ENCODE data around the gene TMEM30B.

TMEM30B gene

GRCh38 chr14:61250063-61250462 lies 31.1 kb downstream of the TMEM30B start (continued):
- TF ChIP-seq ZNF560 (tag by site-specific recombination; IDR thresholded peaks at IDR 0.05; ENCODE audit: borderline replicate concordance): 0 out of 2 replicates have a peak, but pooled peaks have one; percentile 30
- TF ChIP-seq ZNF426 (tag by site-specific recombination; IDR thresholded peaks at IDR 0.05): peak; percentile 84
- TF ChIP-seq, protein P1, sequence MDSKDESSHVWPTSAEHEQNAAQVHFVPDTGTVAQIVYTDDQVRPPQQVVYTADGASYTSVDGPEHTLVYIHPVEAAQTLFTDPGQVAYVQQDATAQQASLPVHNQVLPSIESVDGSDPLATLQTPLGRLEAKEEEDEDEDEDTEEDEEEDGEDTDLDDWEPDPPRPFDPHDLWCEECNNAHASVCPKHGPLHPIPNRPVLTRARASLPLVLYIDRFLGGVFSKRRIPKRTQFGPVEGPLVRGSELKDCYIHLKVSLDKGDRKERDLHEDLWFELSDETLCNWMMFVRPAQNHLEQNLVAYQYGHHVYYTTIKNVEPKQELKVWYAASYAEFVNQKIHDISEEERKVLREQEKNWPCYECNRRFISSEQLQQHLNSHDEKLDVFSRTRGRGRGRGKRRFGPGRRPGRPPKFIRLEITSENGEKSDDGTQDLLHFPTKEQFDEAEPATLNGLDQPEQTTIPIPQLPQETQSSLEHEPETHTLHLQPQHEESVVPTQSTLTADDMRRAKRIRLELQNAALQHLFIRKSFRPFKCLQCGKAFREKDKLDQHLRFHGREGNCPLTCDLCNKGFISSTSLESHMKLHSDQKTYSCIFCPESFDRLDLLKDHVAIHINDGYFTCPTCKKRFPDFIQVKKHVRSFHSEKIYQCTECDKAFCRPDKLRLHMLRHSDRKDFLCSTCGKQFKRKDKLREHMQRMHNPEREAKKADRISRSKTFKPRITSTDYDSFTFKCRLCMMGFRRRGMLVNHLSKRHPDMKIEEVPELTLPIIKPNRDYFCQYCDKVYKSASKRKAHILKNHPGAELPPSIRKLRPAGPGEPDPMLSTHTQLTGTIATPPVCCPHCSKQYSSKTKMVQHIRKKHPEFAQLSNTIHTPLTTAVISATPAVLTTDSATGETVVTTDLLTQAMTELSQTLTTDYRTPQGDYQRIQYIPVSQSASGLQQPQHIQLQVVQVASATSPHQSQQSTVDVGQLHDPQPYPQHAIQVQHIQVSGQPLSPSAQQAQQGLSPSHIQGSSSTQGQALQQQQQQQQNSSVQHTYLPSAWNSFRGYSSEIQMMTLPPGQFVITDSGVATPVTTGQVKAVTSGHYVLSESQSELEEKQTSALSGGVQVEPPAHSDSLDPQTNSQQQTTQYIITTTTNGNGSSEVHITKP (tag by site-specific recombination; IDR thresholded peaks at IDR 0.05): no peak
- no peak for TF ChIP-seq ZIC2 (tag by site-specific recombination; IDR thresholded peaks at IDR 0.05)
- no peak for TF ChIP-seq ZNF837 (tag by site-specific recombination; IDR thresholded peaks at IDR 0.05)
- TF ChIP-seq ZNF174 (tag by site-specific recombination; IDR thresholded peaks at IDR 0.05): no peak
- TF ChIP-seq KLF10 (tag by site-specific recombination; IDR thresholded peaks at IDR 0.05): no peak
- TF ChIP-seq IKZF3 (tag by site-specific recombination; IDR thresholded peaks at IDR 0.05): no peak
- TF ChIP-seq ZNF544 (tag by site-specific recombination; IDR thresholded peaks at IDR 0.05): no peak
- no peak for TF ChIP-seq ZNF223 (tag by site-specific recombination; IDR thresholded peaks at IDR 0.05)
- no peak for TF ChIP-seq ZNF624 (tag by site-specific recombination; IDR thresholded peaks at IDR 0.05)
- no peak for TF ChIP-seq ZNF274 (IDR thresholded peaks at IDR 0.05; ENCODE audit: low read length)
- no peak for TF ChIP-seq ZNF274 (tag by site-specific recombination; IDR thresholded peaks at IDR 0.05; ENCODE audit: borderline replicate concordance)
- TF ChIP-seq TRIM28 (IDR thresholded peaks at IDR 0.05; ENCODE audit: borderline replicate concordance, low read length): no peak
- TF ChIP-seq ZNF580 (tag by site-specific recombination; IDR thresholded peaks at IDR 0.05): no peak
- TF ChIP-seq ZNF292 (tag by site-specific recombination; IDR thresholded peaks at IDR 0.05; ENCODE audit: borderline replicate concordance, low read depth): no peak
- no peak for TF ChIP-seq ZNF48 (tag by site-specific recombination; IDR thresholded peaks at IDR 0.05)
- TF ChIP-seq, protein P2, sequence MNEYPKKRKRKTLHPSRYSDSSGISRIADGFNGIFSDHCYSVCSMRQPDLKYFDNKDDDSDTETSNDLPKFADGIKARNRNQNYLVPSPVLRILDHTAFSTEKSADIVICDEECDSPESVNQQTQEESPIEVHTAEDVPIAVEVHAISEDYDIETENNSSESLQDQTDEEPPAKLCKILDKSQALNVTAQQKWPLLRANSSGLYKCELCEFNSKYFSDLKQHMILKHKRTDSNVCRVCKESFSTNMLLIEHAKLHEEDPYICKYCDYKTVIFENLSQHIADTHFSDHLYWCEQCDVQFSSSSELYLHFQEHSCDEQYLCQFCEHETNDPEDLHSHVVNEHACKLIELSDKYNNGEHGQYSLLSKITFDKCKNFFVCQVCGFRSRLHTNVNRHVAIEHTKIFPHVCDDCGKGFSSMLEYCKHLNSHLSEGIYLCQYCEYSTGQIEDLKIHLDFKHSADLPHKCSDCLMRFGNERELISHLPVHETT (tag by site-specific recombination; IDR thresholded peaks at IDR 0.05): no peak
- TF ChIP-seq ZNF670 (tag by site-specific recombination; IDR thresholded peaks at IDR 0.05; ENCODE audit: low read depth): no peak
- no peak for TF ChIP-seq ZNF26 (tag by site-specific recombination; IDR thresholded peaks at IDR 0.05)
- no peak for TF ChIP-seq ZNF664 (tag by site-specific recombination; IDR thresholded peaks at IDR 0.05)
- no peak for TF ChIP-seq ZNF600 (tag by site-specific recombination; IDR thresholded peaks at IDR 0.05)
- no peak for TF ChIP-seq GLI4 (tag by site-specific recombination; IDR thresholded peaks at IDR 0.05)
- TF ChIP-seq ZBTB11 (tag by site-specific recombination; conservative IDR thresholded peaks at IDR 0.05; ENCODE audit: low read depth): no peak; the same call in 1 of the 2 replicates
- no peak for TF ChIP-seq ZNF585B (tag by site-specific recombination; IDR thresholded peaks at IDR 0.05)
- no peak for TF ChIP-seq ZNF239 (tag by site-specific recombination; IDR thresholded peaks at IDR 0.05)
- TF ChIP-seq ZNF76 (tag by site-specific recombination; IDR thresholded peaks at IDR 0.05; ENCODE audit: borderline replicate concordance, low read depth): no peak
- TF ChIP-seq ZNF791 (tag by site-specific recombination; IDR thresholded peaks at IDR 0.05): no peak
- TF ChIP-seq ZNF366 (tag by site-specific recombination; conservative IDR thresholded peaks at IDR 0.05): no peak
- TF ChIP-seq BCL11B (tag by site-specific recombination; IDR thresholded peaks at IDR 0.05; ENCODE audit: low read depth): no peak
- TF ChIP-seq ZNF394 (tag by site-specific recombination; IDR thresholded peaks at IDR 0.05; ENCODE audit: borderline replicate concordance): peak; percentile 89
- no peak for TF ChIP-seq ZNF571 (tag by site-specific recombination; IDR thresholded peaks at IDR 0.05)
- TF ChIP-seq KLF16 (tag by site-specific recombination; IDR thresholded peaks at IDR 0.05): no peak
